Activated naive CD8-positive, alpha-beta T cell treated with anti-CD3 and anti-CD28 coated beads for 36 hours (primary cell): ENCODE data around the gene DNHD1. TPM values are rescaled to one million over a fixed set of nuclear protein-coding genes. Genes with fewer than 3 reads are reported as not detected.
A peak's percentile ranks its signal among the peaks of the same experiment; 100 is the strongest.

ENCODE experiments used
- DNase-seq: peaks from one replicate; pipeline ENCODE4 v3.0.0; 2021
- H3K27ac Mint-ChIP-seq: one replicate; pipeline ENCODE4 v1.8.0; 2022; ENCODE audit warnings: mild to moderate bottlenecking, moderate library complexity, mixed read lengths
- H3K27me3 Mint-ChIP-seq: one replicate; pipeline ENCODE4 v1.8.0; 2022; ENCODE audit warnings: mild to moderate bottlenecking, mixed read lengths
- H3K36me3 Mint-ChIP-seq: one replicate; pipeline ENCODE4 v1.8.0; 2021; ENCODE audit warnings: mild to moderate bottlenecking, mixed read lengths
- H3K4me1 Mint-ChIP-seq: one replicate; pipeline ENCODE4 v1.8.0; 2021; ENCODE audit warnings: mixed read lengths
- H3K4me3 Mint-ChIP-seq: one replicate; pipeline ENCODE4 v1.8.0; 2022; ENCODE audit warnings: mild to moderate bottlenecking, moderate library complexity, mixed read lengths
- H3K9me3 Mint-ChIP-seq: one replicate; pipeline ENCODE4 v1.8.0; 2022; ENCODE audit warnings: mixed read lengths
- total RNA-seq, 2 experiments: library from RNA; stranded (reverse); gene quantifications; one replicate each; pipeline ENCODE4 v1.2.3, GENCODE V29; 2021

Gene DNHD1
- total RNA-seq, 2 experiments from 2014 or later = 11.6 to 11.7 TPM

GRCh38 chr11:6612213-6613041 is 115.3 kb downstream of the DNHD1 start, which contains the start of gene TAF10:
Gene TAF10 (minus strand): TSS chr11:6612216. CDS start chr11:6612189, 27 bp downstream.
- H3K36me3 Mint-ChIP-seq = peaks cover 41% of the 10 kb centered on the region
- peak within 1 kb of the TSS; percentile 95 for H3K4me3 Mint-ChIP-seq
- peak within 1 kb of the TSS; percentile 93 for H3K27ac Mint-ChIP-seq
- no peaks in the 10 kb centered on the region for H3K27me3 Mint-ChIP-seq
- peaks cover 25% of the 10 kb centered on the region for H3K4me1 Mint-ChIP-seq
- peak; percentile 97 for DNase-seq
- H3K9me3 Mint-ChIP-seq = no peaks in the 10 kb centered on the region

- Mint-ChIP-seq H3K4me1 (peaks cover 20% of the 10 kb centered on the region), H3K27ac (no peak overlapping the region), H3K9me3 (no peaks in the 10 kb centered on the region), H3K27me3 (no peaks in the 10 kb centered on the region), H3K4me3 (no peak overlapping the region), H3K36me3 (peaks cover 33% of the 10 kb centered on the region)
- DNase-seq = no peak
These were observed 116.4 kb downstream of the DNHD1 start for GRCh38 chr11:6613496-6613895.

- H3K27ac Mint-ChIP-seq = no peak overlapping the region
These were observed 117.4 kb downstream of the DNHD1 start for GRCh38 chr11:6614446-6614845.

DNA sequence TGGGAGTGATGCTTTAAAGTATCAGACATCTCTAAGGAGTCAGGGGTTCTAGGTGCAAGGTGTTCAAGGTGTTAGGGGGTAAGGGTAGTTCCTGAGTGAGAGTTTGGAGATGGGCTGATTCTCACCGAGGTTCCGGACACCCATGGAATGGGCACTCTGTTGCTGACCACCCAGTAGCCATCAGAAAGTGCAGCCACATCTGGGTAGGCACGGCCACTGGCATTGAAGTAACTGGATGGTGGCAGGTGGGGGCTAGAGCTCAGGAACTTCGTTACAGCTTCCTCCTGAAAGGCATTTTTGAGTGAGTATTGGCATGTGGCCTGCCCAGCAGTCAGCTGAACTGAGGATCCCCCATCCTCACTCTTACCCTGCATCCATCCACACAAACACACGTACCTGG is 118.0 kb downstream of the DNHD1 start:
- Mint-ChIP-seq H3K9me3 (no peaks in the 10 kb centered on the region), H3K27ac (no peak overlapping the region), H3K27me3 (no peaks in the 10 kb centered on the region), H3K4me1 (peaks cover 14% of the 10 kb centered on the region), H3K36me3 (peaks cover 20% of the 10 kb centered on the region), H3K4me3 (no peak overlapping the region)
- DNase-seq = no peak

More at GRCh38 chr11:6614446-6614845, 117.4 kb downstream of the DNHD1 start:
- no peaks in the 10 kb centered on the region for H3K9me3 Mint-ChIP-seq
- H3K27me3 Mint-ChIP-seq = no peaks in the 10 kb centered on the region
- no peak for DNase-seq
- H3K36me3 Mint-ChIP-seq = peaks cover 26% of the 10 kb centered on the region
- no peak overlapping the region for H3K4me3 Mint-ChIP-seq
- H3K4me1 Mint-ChIP-seq = peaks cover 14% of the 10 kb centered on the region

- H3K9me3 Mint-ChIP-seq = no peaks in the 10 kb centered on the region
- H3K4me1 Mint-ChIP-seq = peaks cover 8% of the 10 kb centered on the region
- no peak overlapping the region for H3K27ac Mint-ChIP-seq
- no peak overlapping the region for H3K4me3 Mint-ChIP-seq
- H3K36me3 Mint-ChIP-seq = peaks cover 12% of the 10 kb centered on the region
- no peaks in the 10 kb centered on the region for H3K27me3 Mint-ChIP-seq
- DNase-seq = no peak
These were observed 119.0 kb downstream of the DNHD1 start for GRCh38 chr11:6615882-6616585.

- H3K27ac Mint-ChIP-seq = no peak overlapping the region
- DNase-seq = no peak
- no peaks in the 10 kb centered on the region for H3K9me3 Mint-ChIP-seq
- peaks cover 8% of the 10 kb centered on the region for H3K36me3 Mint-ChIP-seq
- H3K4me1 Mint-ChIP-seq = peaks cover 4% of the 10 kb centered on the region
- H3K4me3 Mint-ChIP-seq = no peak overlapping the region
- H3K27me3 Mint-ChIP-seq = no peaks in the 10 kb centered on the region
These were observed 119.6 kb downstream of the DNHD1 start for GRCh38 chr11:6616596-6617250.

DNA sequence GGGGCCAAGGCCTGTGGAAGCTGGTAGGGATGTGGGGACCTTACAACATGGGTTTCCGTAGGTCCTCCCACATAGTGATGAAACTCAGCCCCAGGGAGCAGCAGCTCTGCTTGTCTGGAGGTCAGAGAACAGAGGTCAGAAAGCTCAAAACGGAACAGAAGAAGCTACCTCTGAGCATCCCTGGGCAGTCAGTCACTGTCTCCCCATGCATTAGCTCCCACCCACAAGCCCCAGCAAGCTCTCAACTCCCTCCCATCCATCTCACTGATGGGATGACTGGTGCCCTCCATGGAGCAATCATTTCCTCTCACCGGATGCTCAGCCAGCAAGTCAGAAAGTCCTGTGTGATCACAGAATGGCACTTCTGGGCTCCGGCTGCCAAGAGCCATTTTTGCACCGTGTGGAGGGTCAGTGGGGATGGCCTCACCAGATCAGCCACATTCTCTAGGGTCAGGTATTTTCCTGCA is 120.3 kb downstream of the DNHD1 start:
- peaks cover 8% of the 10 kb centered on the region for H3K36me3 Mint-ChIP-seq
- peaks cover 4% of the 10 kb centered on the region for H3K4me1 Mint-ChIP-seq
- no peak for DNase-seq
- no peak overlapping the region for H3K27ac Mint-ChIP-seq
- H3K4me3 Mint-ChIP-seq = no peak overlapping the region
- H3K9me3 Mint-ChIP-seq = no peaks in the 10 kb centered on the region
- H3K27me3 Mint-ChIP-seq = no peaks in the 10 kb centered on the region

DNA sequence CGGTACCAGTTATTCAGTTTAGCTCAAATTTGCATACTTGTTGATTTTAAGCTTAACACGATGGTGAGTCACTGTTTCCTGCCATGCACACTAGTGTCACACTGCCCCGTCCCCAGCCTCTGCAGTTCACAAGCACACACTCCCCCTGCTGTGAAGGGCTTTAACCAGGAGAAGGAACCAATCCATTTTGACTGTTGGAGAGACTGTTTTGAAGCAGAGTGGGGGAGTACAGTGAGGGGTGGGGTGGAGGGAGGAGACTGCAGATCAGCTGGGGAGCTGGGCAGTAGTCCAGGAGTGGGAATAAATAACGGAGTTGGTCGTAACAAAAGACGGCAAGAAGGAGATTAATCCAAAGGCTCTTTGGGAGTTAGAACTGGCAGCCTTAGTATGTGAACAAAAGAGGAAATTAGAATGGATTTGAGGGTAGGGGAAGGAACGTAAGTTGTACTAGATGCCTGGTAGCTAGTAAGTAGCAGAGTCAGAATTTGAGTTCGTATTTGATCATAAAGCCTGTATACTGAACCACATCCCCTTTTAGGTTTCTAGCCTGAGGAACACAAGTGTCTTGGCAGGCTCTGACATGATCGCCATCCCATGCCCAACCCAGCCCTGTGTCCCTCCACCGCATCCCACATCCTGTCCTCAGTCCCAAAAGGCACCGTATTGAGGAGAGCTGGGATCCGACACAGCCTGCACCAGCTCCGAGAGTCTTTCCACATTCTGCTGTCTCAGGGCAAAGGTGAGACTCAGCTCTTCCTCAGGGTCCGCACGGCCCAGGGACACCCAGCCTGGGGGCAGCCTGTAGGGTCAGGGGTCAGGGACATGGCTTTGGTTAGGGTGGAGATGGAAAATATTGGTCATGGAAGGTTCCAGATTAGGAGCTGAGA is 121.3 kb downstream of the DNHD1 start:
- DNase-seq = peak; percentile 57
- Mint-ChIP-seq H3K4me1 (peaks cover 4% of the 10 kb centered on the region), H3K4me3 (no peak overlapping the region), H3K36me3 (peaks cover 8% of the 10 kb centered on the region), H3K9me3 (no peaks in the 10 kb centered on the region), H3K27me3 (no peaks in the 10 kb centered on the region), H3K27ac (no peak overlapping the region)

- no peak within 1 kb of the TSS for H3K4me3 Mint-ChIP-seq
- no peaks in the 10 kb centered on the region for H3K27me3 Mint-ChIP-seq
- no peaks in the 10 kb centered on the region for H3K9me3 Mint-ChIP-seq
- no peak within 1 kb of the TSS for H3K27ac Mint-ChIP-seq
- peaks cover 4% of the 10 kb centered on the region for H3K4me1 Mint-ChIP-seq
- DNase-seq = peak; percentile 89
- peaks cover 8% of the 10 kb centered on the region for H3K36me3 Mint-ChIP-seq
These were observed 122.1 kb downstream of the DNHD1 start, which contains the start of gene TPP1 for GRCh38 chr11:6619004-6619745. Gene TPP1 (minus strand): TSS chr11:6619422. CDS start chr11:6619400, 22 bp downstream.

DNA sequence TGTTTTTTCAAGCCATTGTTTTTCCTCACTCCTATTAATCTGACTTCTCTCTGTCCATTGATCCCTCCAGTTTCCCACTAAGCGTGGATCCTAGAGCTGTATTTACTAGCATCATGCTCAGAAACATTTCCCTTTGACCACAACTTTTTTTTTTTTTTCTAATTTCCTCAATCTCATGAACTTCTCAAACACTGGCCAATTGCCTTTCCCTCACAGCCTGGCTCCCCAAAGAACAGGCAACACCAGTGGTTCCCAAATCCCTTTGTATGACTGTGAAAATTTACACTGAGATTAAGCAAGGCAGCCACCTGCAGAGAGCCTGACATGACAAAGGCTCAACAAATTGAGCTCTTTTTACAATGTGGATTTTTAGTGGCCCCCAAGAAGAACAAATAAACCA is 123.6 kb downstream of the DNHD1 start:
- peaks cover 4% of the 10 kb centered on the region for H3K4me1 Mint-ChIP-seq
- no peaks in the 10 kb centered on the region for H3K9me3 Mint-ChIP-seq
- H3K4me3 Mint-ChIP-seq = no peak overlapping the region
- no peaks in the 10 kb centered on the region for H3K27me3 Mint-ChIP-seq
- H3K27ac Mint-ChIP-seq = no peak overlapping the region
- no peak for DNase-seq
- H3K36me3 Mint-ChIP-seq = peaks cover 4% of the 10 kb centered on the region

Other genes with a start within 250 kb of the DNHD1 start
- gene CCKBR, start 237.4 kb upstream of the DNHD1 start, total RNA-seq = under 1 TPM; 0.16 to 0.43 TPM
- 10 to 100 TPM; 26.3 to 30.0 TPM for gene CAVIN3, start 176.8 kb upstream of the DNHD1 start, total RNA-seq
- gene SMPD1, start 106.8 kb upstream of the DNHD1 start, total RNA-seq = 10 to 100 TPM; 12.9 to 16.9 TPM
- 10 to 100 TPM; 29.2 to 32.3 TPM for gene APBB1, start 78.2 kb upstream of the DNHD1 start, total RNA-seq
- not detected for gene HPX, start 56.3 kb upstream of the DNHD1 start, total RNA-seq
- gene TRIM3, start 23.3 kb upstream of the DNHD1 start, total RNA-seq = 1 to 10 TPM; 3.4 to 3.6 TPM
- gene ARFIP2, start 15.9 kb upstream of the DNHD1 start, total RNA-seq = 10 to 100 TPM; 44.2 to 47.1 TPM
- 10 to 100 TPM; 40.3 to 44.3 TPM for gene TIMM10B, start 15.8 kb upstream of the DNHD1 start, total RNA-seq
- gene RRP8, start 106.3 kb downstream of the DNHD1 start, total RNA-seq = 10 to 100 TPM; 37.8 to 45.3 TPM
- gene ILK, start 106.5 kb downstream of the DNHD1 start, total RNA-seq = 10 to 100 TPM; 66.1 to 68.0 TPM
- gene TAF10, start 114.9 kb downstream of the DNHD1 start, total RNA-seq = 100 to 1,000 TPM; 156 to 160 TPM
- gene TPP1, start 122.1 kb downstream of the DNHD1 start, total RNA-seq = 10 to 100 TPM; 30.7 to 33.7 TPM
- gene DCHS1, start 158.5 kb downstream of the DNHD1 start, total RNA-seq = 1 to 10 TPM; 1.3 to 1.4 TPM
- 100 to 1,000 TPM; 141 to 143 TPM for gene MRPL17, start 186.1 kb downstream of the DNHD1 start, total RNA-seq